Measurements from ENCODE around the gene GRAMD4.

The GRAMD4 gene

GRCh38 chr22:46583571-46583970 is 36.6 kb upstream of the GRAMD4 start:
- DNase-seq (ENCODE audit: low read depth): no peak

- DNase-seq (ENCODE audit: low read depth): no peak
These were observed 35.9 kb upstream of the GRAMD4 start for GRCh38 chr22:46584081-46584921.

GRCh38 chr22:46585340-46586122 is 34.7 kb upstream of the GRAMD4 start:
- no peak for DNase-seq (ENCODE audit: low read depth)

GRCh38 chr22:46586123-46586519 is 34.1 kb upstream of the GRAMD4 start:
- no peak for DNase-seq (ENCODE audit: low read depth)

- no peak for DNase-seq (ENCODE audit: low read depth)
These were observed 33.6 kb upstream of the GRAMD4 start for GRCh38 chr22:46586531-46587011.

- no peak for DNase-seq (ENCODE audit: low read depth)
These were observed 33.1 kb upstream of the GRAMD4 start for GRCh38 chr22:46587061-46587460.

GRCh38 chr22:46587492-46588278 is 32.5 kb upstream of the GRAMD4 start:
- DNase-seq (ENCODE audit: low read depth): no peak

GRCh38 chr22:46588279-46589140 is 31.7 kb upstream of the GRAMD4 start:
- DNase-seq (ENCODE audit: low read depth): no peak

- no peak for DNase-seq (ENCODE audit: low read depth)
These were observed 30.9 kb upstream of the GRAMD4 start for GRCh38 chr22:46589141-46589748.

GRCh38 chr22:46589871-46590271 is 30.3 kb upstream of the GRAMD4 start:
- DNase-seq (ENCODE audit: low read depth): no peak

GRCh38 chr22:46590334-46590733 is 29.9 kb upstream of the GRAMD4 start:
- no peak for DNase-seq (ENCODE audit: low read depth)

- DNase-seq (ENCODE audit: low read depth): no peak
These were observed 28.3 kb upstream of the GRAMD4 start for GRCh38 chr22:46591930-46592329.

- no peak for DNase-seq (ENCODE audit: low read depth)
These were observed 27.8 kb upstream of the GRAMD4 start for GRCh38 chr22:46592390-46592872.

GRCh38 chr22:46593211-46593681 is 26.9 kb upstream of the GRAMD4 start:
- DNase-seq (ENCODE audit: low read depth): no peak

- no peak for DNase-seq (ENCODE audit: low read depth)
These were observed 25.9 kb upstream of the GRAMD4 start for GRCh38 chr22:46593996-46594946.

- no peak for DNase-seq (ENCODE audit: low read depth)
These were observed 25.3 kb upstream of the GRAMD4 start for GRCh38 chr22:46594947-46595298.

- DNase-seq (ENCODE audit: low read depth): no peak
These were observed 24.6 kb upstream of the GRAMD4 start for GRCh38 chr22:46595545-46595944.

GRCh38 chr22:46596032-46596441 is 24.1 kb upstream of the GRAMD4 start:
- DNase-seq (ENCODE audit: low read depth): no peak

- DNase-seq (ENCODE audit: low read depth): no peak
These were observed 23.4 kb upstream of the GRAMD4 start for GRCh38 chr22:46596819-46597218.

GRCh38 chr22:46598224-46598623 is 22.0 kb upstream of the GRAMD4 start:
- DNase-seq (ENCODE audit: low read depth): no peak

All from activated gamma-delta T cell treated with anti-CD3 and anti-CD28 coated beads, Interleukin-2, amount 50 U/mL, for 16 hours (primary cell).